ENCODE results near the gene KRT16. TPM values are rescaled to one million over a fixed set of nuclear protein-coding genes. Genes with fewer than 3 reads are reported as not detected.

Gene KRT16
- total and polyA plus RNA-seq, 2 donors from 2014 or later = 3.1 TPM; not detected in 1

GRCh38 chr17:41638941-41639340, 26.4 kb upstream of the KRT16 start:
- no peak for TF ChIP-seq CTCF (IDR thresholded peaks at IDR 0.05; ENCODE audit: borderline replicate concordance, extremely low read depth, insufficient read depth)
- FAIRE-seq (no peak), DNase-seq (no peak)
- H3K9me3 ChIP-seq (ENCODE audit: control insufficient read depth in 2 of 3, insufficient read depth in 1 of 3, low read length in 3 of 3) = no peaks in the 10 kb centered on the region
- H3K4me3 ChIP-seq (ENCODE audit: low read length in 3 of 3) = no peak overlapping the region
- H3K9ac ChIP-seq (ENCODE audit: low read length in 3 of 3) = no peak overlapping the region
- H3K4me1 ChIP-seq (ENCODE audit: control insufficient read depth in 2 of 3, insufficient read depth in 2 of 3, low read depth in 1 of 3, low read length in 3 of 3) = no peaks in the 10 kb centered on the region
- H3K27me3 ChIP-seq (ENCODE audit: control insufficient read depth, insufficient read depth, low read length) = no peaks in the 10 kb centered on the region
- no peak overlapping the region for H3K27ac ChIP-seq (ENCODE audit: low read depth in 2 of 2, low read length in 2 of 2)
- intact Hi-C loops (cut with DNase I) = no loop called here
- no peaks in the 10 kb centered on the region for H3K36me3 ChIP-seq (ENCODE audit: control insufficient read depth in 2 of 3, insufficient read depth in 3 of 3, low read length in 3 of 3)

- no peaks in the 10 kb centered on the region for H3K4me1 ChIP-seq (ENCODE audit: control insufficient read depth in 2 of 3, insufficient read depth in 2 of 3, low read depth in 1 of 3, low read length in 3 of 3)
- H3K9ac ChIP-seq (ENCODE audit: low read length in 3 of 3) = no peak overlapping the region
- no peak overlapping the region for H3K4me3 ChIP-seq (ENCODE audit: low read length in 3 of 3)
- no peaks in the 10 kb centered on the region for H3K27me3 ChIP-seq (ENCODE audit: control insufficient read depth, insufficient read depth, low read length)
- H3K9me3 ChIP-seq (ENCODE audit: control insufficient read depth in 2 of 3, insufficient read depth in 1 of 3, low read length in 3 of 3) = no peaks in the 10 kb centered on the region
- FAIRE-seq (no peak), DNase-seq (no peak)
- TF ChIP-seq CTCF (IDR thresholded peaks at IDR 0.05; ENCODE audit: borderline replicate concordance, extremely low read depth, insufficient read depth) = no peak
- intact Hi-C loops (cut with DNase I) = no loop called here
- H3K27ac ChIP-seq (ENCODE audit: low read depth in 2 of 2, low read length in 2 of 2) = no peak overlapping the region
- no peaks in the 10 kb centered on the region for H3K36me3 ChIP-seq (ENCODE audit: control insufficient read depth in 2 of 3, insufficient read depth in 3 of 3, low read length in 3 of 3)
Measured at GRCh38 chr17:41638194-41638593, 25.6 kb upstream of the KRT16 start.

GRCh38 chr17:41636652-41637051, 24.1 kb upstream of the KRT16 start:
- Histone ChIP-seq H3K27ac (ENCODE audit: low read depth in 2 of 2, low read length in 2 of 2) (no peak overlapping the region), H3K4me3 (ENCODE audit: low read length in 3 of 3) (no peak overlapping the region), H3K36me3 (ENCODE audit: control insufficient read depth in 2 of 3, insufficient read depth in 3 of 3, low read length in 3 of 3) (no peaks in the 10 kb centered on the region), H3K27me3 (ENCODE audit: control insufficient read depth, insufficient read depth, low read length) (no peaks in the 10 kb centered on the region), H3K4me1 (ENCODE audit: control insufficient read depth in 2 of 3, insufficient read depth in 2 of 3, low read depth in 1 of 3, low read length in 3 of 3) (no peaks in the 10 kb centered on the region), H3K9ac (ENCODE audit: low read length in 3 of 3) (no peak overlapping the region), H3K9me3 (ENCODE audit: control insufficient read depth in 2 of 3, insufficient read depth in 1 of 3, low read length in 3 of 3) (no peaks in the 10 kb centered on the region)
- TF ChIP-seq CTCF (IDR thresholded peaks at IDR 0.05; ENCODE audit: borderline replicate concordance, extremely low read depth, insufficient read depth) = no peak
- FAIRE-seq (no peak), DNase-seq (no peak)
- intact Hi-C loops (cut with DNase I) = no loop called here

All from kidney (tissue), 14 donors.